HuH-7.5 (cell line): ENCODE results near the gene ATXN1.

Experiments
- DNase-seq: peaks from one replicate; pipeline ENCODE4 v3.0.0; 2011; ENCODE audit warnings: low spot score

Gene ATXN1

GRCh38 chr6:16671302-16672289 lies 89.7 kb downstream of the ATXN1 start:
- DNase-seq: no peak

GRCh38 chr6:16670617-16671051 lies 90.6 kb downstream of the ATXN1 start:
- no peak for DNase-seq

GRCh38 chr6:16670183-16670582 lies 91.1 kb downstream of the ATXN1 start:
- DNase-seq: no peak

- no peak for DNase-seq
These were observed 92.0 kb downstream of the ATXN1 start for GRCh38 chr6:16669227-16669626.

GRCh38 chr6:16667509-16667908 lies 93.8 kb downstream of the ATXN1 start:
- DNase-seq: no peak

- no peak for DNase-seq
These were observed 95.3 kb downstream of the ATXN1 start for GRCh38 chr6:16665992-16666391.

- no peak for DNase-seq
These were observed 96.1 kb downstream of the ATXN1 start for GRCh38 chr6:16665182-16665581.

- no peak for DNase-seq
These were observed 97.4 kb downstream of the ATXN1 start for GRCh38 chr6:16663901-16664300.

GRCh38 chr6:16660157-16660497 lies 101.1 kb downstream of the ATXN1 start:
- DNase-seq: no peak

- DNase-seq: no peak
These were observed 101.6 kb downstream of the ATXN1 start for GRCh38 chr6:16659466-16660156.

- DNase-seq: no peak
These were observed 102.8 kb downstream of the ATXN1 start for GRCh38 chr6:16658348-16659034.

GRCh38 chr6:16657768-16658167 lies 103.5 kb downstream of the ATXN1 start:
- no peak for DNase-seq

GRCh38 chr6:16656451-16656850 lies 104.8 kb downstream of the ATXN1 start:
- DNase-seq: no peak

GRCh38 chr6:16654701-16655100 lies 106.6 kb downstream of the ATXN1 start:
- no peak for DNase-seq

- no peak for DNase-seq
These were observed 108.0 kb downstream of the ATXN1 start for GRCh38 chr6:16653226-16653625.

- DNase-seq: no peak
These were observed 109.4 kb downstream of the ATXN1 start for GRCh38 chr6:16651871-16652270.

- DNase-seq: no peak
These were observed 111.4 kb downstream of the ATXN1 start for GRCh38 chr6:16649890-16650289.

GRCh38 chr6:16649241-16649640 lies 112.0 kb downstream of the ATXN1 start:
- no peak for DNase-seq

- no peak for DNase-seq
These were observed 113.3 kb downstream of the ATXN1 start for GRCh38 chr6:16648003-16648402.

GRCh38 chr6:16647422-16647821 lies 113.8 kb downstream of the ATXN1 start:
- no peak for DNase-seq

- no peak for DNase-seq
These were observed 116.6 kb downstream of the ATXN1 start for GRCh38 chr6:16644540-16645250.
